Mesendoderm (in vitro differentiated cells): Measurements from ENCODE around the gene CHST8.

Experiments
- DNase-seq: peaks from one replicate; pipeline ENCODE4 v3.0.0; 2013
- H2AK5ac ChIP-seq: 2 replicates; pipeline ENCODE4 v1.6.1; 2013; ENCODE audit warnings: low read length, inconsistent platforms
- H2BK120ac ChIP-seq: 2 replicates; pipeline ENCODE4 v1.6.1; 2013; ENCODE audit warnings: low read depth, mild to moderate bottlenecking, low read length, moderate library complexity, mixed read lengths
- H2BK15ac ChIP-seq: replicated peaks from 2 replicates; pipeline ENCODE4 v1.6.1; 2013; ENCODE audit warnings: low read depth, mild to moderate bottlenecking, moderate library complexity
- H2BK5ac ChIP-seq: 2 replicates; pipeline ENCODE4 v1.6.1; 2013; ENCODE audit warnings: low read length, inconsistent platforms
- H3K18ac ChIP-seq: 2 replicates; pipeline ENCODE4 v1.6.1; 2013; ENCODE audit warnings: mild to moderate bottlenecking, low read length, mixed read lengths
- H3K23ac ChIP-seq: one replicate; pipeline ENCODE4 v1.6.1; 2013; ENCODE audit warnings: low read length
- H3K27ac ChIP-seq: 2 replicates; pipeline ENCODE4 v1.5.1; 2013; ENCODE audit warnings: low read depth, mild to moderate bottlenecking, inconsistent platforms, low read length, moderate library complexity
- H3K27me3 ChIP-seq: 2 replicates; pipeline ENCODE4 v1.6.1; 2013; ENCODE audit warnings: low read length, control low read depth, mild to moderate bottlenecking, inconsistent platforms; ENCODE audit not compliant: insufficient read depth, poor library complexity
- H3K36me3 ChIP-seq: 2 replicates; pipeline ENCODE4 v1.6.1; 2013; ENCODE audit warnings: low read length, inconsistent platforms; ENCODE audit not compliant: control insufficient read depth, insufficient read depth
- H3K4ac ChIP-seq: one replicate; pipeline ENCODE4 v1.6.1; 2013; ENCODE audit warnings: low read depth, mild to moderate bottlenecking, low read length, moderate library complexity
- H3K4me1 ChIP-seq: 2 replicates; pipeline ENCODE4 v1.6.1; 2013; ENCODE audit warnings: low read depth, low read length, inconsistent platforms; ENCODE audit not compliant: control insufficient read depth
- H3K4me2 ChIP-seq: 2 replicates; pipeline ENCODE4 v1.6.1; 2013; ENCODE audit warnings: low read length
- H3K4me3 ChIP-seq: 2 replicates; pipeline ENCODE4 v1.5.1; 2013; ENCODE audit warnings: mild to moderate bottlenecking, low read length
- H3K56ac ChIP-seq: one replicate; pipeline ENCODE4 v1.6.1; 2013; ENCODE audit warnings: low read length
- H3K79me1 ChIP-seq: 2 replicates; pipeline ENCODE4 v1.6.1; 2013; ENCODE audit warnings: low read length, inconsistent platforms
- H3K79me2 ChIP-seq: 2 replicates; pipeline ENCODE4 v1.6.1; 2013; ENCODE audit warnings: mild to moderate bottlenecking, low read length; ENCODE audit not compliant: control insufficient read depth, insufficient read depth
- H3K9ac ChIP-seq: 2 replicates; pipeline ENCODE4 v1.6.1; 2013; ENCODE audit warnings: low read length, inconsistent platforms
- H4K5ac ChIP-seq: one replicate; pipeline ENCODE4 v1.6.1; 2013; ENCODE audit warnings: low read length
- H4K8ac ChIP-seq: one replicate; pipeline ENCODE4 v1.6.1; 2013; ENCODE audit warnings: low read depth, mild to moderate bottlenecking, control low read depth, low read length, moderate library complexity
- WGBS: extraction: QIAGEN DNeasy Blood & Tissue Kit; methylation state at CpG from one replicate; pipeline ENCODE4 v1.1.7; 2013; ENCODE audit warnings: low lambda C conversion rate, missing lambda C conversion rate; ENCODE audit not compliant: insufficient coverage; ENCODE audit errors: extremely low coverage; 5-methylcytosine and 5-hydroxymethylcytosine counted together

Gene CHST8

GRCh38 chr19:33788676-33789075 lies 166.9 kb downstream of the CHST8 start:
- Histone ChIP-seq H3K18ac (no peak overlapping the region), H3K9ac (no peak overlapping the region), H3K27me3 (no peaks in the 10 kb centered on the region), H3K4me3 (no peak overlapping the region), H3K4me2 (no peak overlapping the region), H3K79me1 (no peaks in the 10 kb centered on the region), H3K79me2 (no peaks in the 10 kb centered on the region), H2AK5ac (no peak overlapping the region), H3K56ac (no peak overlapping the region), H4K8ac (no peak overlapping the region), H3K4ac (no peak overlapping the region), H2BK5ac (no peak overlapping the region), H4K5ac (no peak overlapping the region), H2BK15ac (no peak overlapping the region), H3K4me1 (no peaks in the 10 kb centered on the region), H3K23ac (no peak overlapping the region), H3K27ac (no peak overlapping the region), H2BK120ac (no peak overlapping the region), H3K36me3 (no peaks in the 10 kb centered on the region)
- WGBS: no CpG with 5 or more reads among the region's 4 CpGs
- no peak for DNase-seq

GRCh38 chr19:33789344-33789743 lies 167.6 kb downstream of the CHST8 start:
- no peak overlapping the region for H3K18ac ChIP-seq
- H3K56ac ChIP-seq: no peak overlapping the region
- H3K79me2 ChIP-seq: no peaks in the 10 kb centered on the region
- no peak overlapping the region for H3K9ac ChIP-seq
- no peak for DNase-seq
- WGBS: no CpG with 5 or more reads among the region's 5 CpGs
- no peak overlapping the region for H3K23ac ChIP-seq
- no peak overlapping the region for H2BK120ac ChIP-seq
- no peaks in the 10 kb centered on the region for H3K27me3 ChIP-seq
- H2BK15ac ChIP-seq: no peak overlapping the region
- no peaks in the 10 kb centered on the region for H3K36me3 ChIP-seq
- H3K4me1 ChIP-seq: no peaks in the 10 kb centered on the region
- H3K4me3 ChIP-seq: no peak overlapping the region
- H2BK5ac ChIP-seq: no peak overlapping the region
- no peaks in the 10 kb centered on the region for H3K79me1 ChIP-seq
- H3K4me2 ChIP-seq: no peak overlapping the region
- no peak overlapping the region for H4K8ac ChIP-seq
- H3K4ac ChIP-seq: no peak overlapping the region
- no peak overlapping the region for H3K27ac ChIP-seq
- H2AK5ac ChIP-seq: no peak overlapping the region
- no peak overlapping the region for H4K5ac ChIP-seq

GRCh38 chr19:33794683-33795369 lies 173.1 kb downstream of the CHST8 start:
- no peak overlapping the region for H4K5ac ChIP-seq
- peak overlapping the region; percentile 74 for H3K9ac ChIP-seq
- WGBS: no CpG with 5 or more reads among the region's 32 CpGs
- no peak overlapping the region for H2BK5ac ChIP-seq
- H3K23ac ChIP-seq: no peak overlapping the region
- H3K4ac ChIP-seq: no peak overlapping the region
- H3K4me1 ChIP-seq: peaks cover 7% of the 10 kb centered on the region
- H3K79me2 ChIP-seq: peaks cover 8% of the 10 kb centered on the region
- H2BK120ac ChIP-seq: no peak overlapping the region
- no peak overlapping the region for H2AK5ac ChIP-seq
- peak; percentile 52 for DNase-seq
- no peak overlapping the region for H4K8ac ChIP-seq
- H3K36me3 ChIP-seq: no peaks in the 10 kb centered on the region
- H3K4me2 ChIP-seq: peak overlapping the region; percentile 66
- peaks cover 3% of the 10 kb centered on the region for H3K79me1 ChIP-seq
- H3K4me3 ChIP-seq: no peak overlapping the region
- peak overlapping the region; percentile 99 for H3K27ac ChIP-seq
- H3K18ac ChIP-seq: peak overlapping the region; percentile 99
- no peaks in the 10 kb centered on the region for H3K27me3 ChIP-seq
- H3K56ac ChIP-seq: peak overlapping the region; percentile 96
- H2BK15ac ChIP-seq: no peak overlapping the region

GRCh38 chr19:33795370-33796163 lies 173.8 kb downstream of the CHST8 start:
- Histone ChIP-seq H3K27ac (peak overlapping the region; percentile 99), H3K18ac (peak overlapping the region; percentile 99), H3K4me2 (peak overlapping the region; percentile 66), H3K9ac (peak overlapping the region; percentile 93), H2BK120ac (peak overlapping the region; percentile 86), H2BK15ac (no peak overlapping the region), H2BK5ac (no peak overlapping the region), H3K56ac (peak overlapping the region; percentile 96), H4K5ac (no peak overlapping the region), H3K36me3 (no peaks in the 10 kb centered on the region), H4K8ac (peak overlapping the region; percentile 44), H3K79me2 (peaks cover 12% of the 10 kb centered on the region), H3K27me3 (no peaks in the 10 kb centered on the region), H2AK5ac (no peak overlapping the region), H3K23ac (no peak overlapping the region), H3K4me3 (peak overlapping the region; percentile 52), H3K79me1 (peaks cover 8% of the 10 kb centered on the region), H3K4ac (peak overlapping the region; percentile 100), H3K4me1 (peaks cover 7% of the 10 kb centered on the region)
- peak; percentile 94 for DNase-seq
- WGBS: no CpG with 5 or more reads among the region's 92 CpGs

- no peak within 1 kb of the TSS for H2AK5ac ChIP-seq
- no peak within 1 kb of the TSS for H4K5ac ChIP-seq
- peak within 1 kb of the TSS; percentile 87 for H3K4me3 ChIP-seq
- H3K4me1 ChIP-seq: peaks cover 7% of the 10 kb centered on the region
- H3K36me3 ChIP-seq: peaks cover 3% of the 10 kb centered on the region
- peak within 1 kb of the TSS; percentile 93 for H4K8ac ChIP-seq
- H2BK15ac ChIP-seq: no peak within 1 kb of the TSS
- peaks cover 13% of the 10 kb centered on the region for H3K79me2 ChIP-seq
- no CpG with 5 or more reads among the region's 92 CpGs for WGBS
- peak within 1 kb of the TSS; percentile 99 for H3K18ac ChIP-seq
- peak within 1 kb of the TSS; percentile 93 for H2BK5ac ChIP-seq
- peak within 1 kb of the TSS; percentile 96 for H3K56ac ChIP-seq
- peak within 1 kb of the TSS; percentile 86 for H2BK120ac ChIP-seq
- peak within 1 kb of the TSS; percentile 99 for H3K9ac ChIP-seq
- peaks cover 11% of the 10 kb centered on the region for H3K79me1 ChIP-seq
- H3K27ac ChIP-seq: peak within 1 kb of the TSS; percentile 99
- H3K4ac ChIP-seq: peak within 1 kb of the TSS; percentile 100
- H3K4me2 ChIP-seq: peak within 1 kb of the TSS; percentile 64
- DNase-seq: peak; percentile 84
- peak within 1 kb of the TSS; percentile 94 for H3K23ac ChIP-seq
- no peaks in the 10 kb centered on the region for H3K27me3 ChIP-seq
Measured at GRCh38 chr19:33796164-33796875, 174.6 kb downstream of the CHST8 start, which contains the start of gene KCTD15. KCTD15 (plus strand) TSS chr19:33796870; CDS start chr19:33800455, 3,585 bp downstream.
